Measurements from ENCODE around the gene ALX4.

ALX4 gene

DNA sequence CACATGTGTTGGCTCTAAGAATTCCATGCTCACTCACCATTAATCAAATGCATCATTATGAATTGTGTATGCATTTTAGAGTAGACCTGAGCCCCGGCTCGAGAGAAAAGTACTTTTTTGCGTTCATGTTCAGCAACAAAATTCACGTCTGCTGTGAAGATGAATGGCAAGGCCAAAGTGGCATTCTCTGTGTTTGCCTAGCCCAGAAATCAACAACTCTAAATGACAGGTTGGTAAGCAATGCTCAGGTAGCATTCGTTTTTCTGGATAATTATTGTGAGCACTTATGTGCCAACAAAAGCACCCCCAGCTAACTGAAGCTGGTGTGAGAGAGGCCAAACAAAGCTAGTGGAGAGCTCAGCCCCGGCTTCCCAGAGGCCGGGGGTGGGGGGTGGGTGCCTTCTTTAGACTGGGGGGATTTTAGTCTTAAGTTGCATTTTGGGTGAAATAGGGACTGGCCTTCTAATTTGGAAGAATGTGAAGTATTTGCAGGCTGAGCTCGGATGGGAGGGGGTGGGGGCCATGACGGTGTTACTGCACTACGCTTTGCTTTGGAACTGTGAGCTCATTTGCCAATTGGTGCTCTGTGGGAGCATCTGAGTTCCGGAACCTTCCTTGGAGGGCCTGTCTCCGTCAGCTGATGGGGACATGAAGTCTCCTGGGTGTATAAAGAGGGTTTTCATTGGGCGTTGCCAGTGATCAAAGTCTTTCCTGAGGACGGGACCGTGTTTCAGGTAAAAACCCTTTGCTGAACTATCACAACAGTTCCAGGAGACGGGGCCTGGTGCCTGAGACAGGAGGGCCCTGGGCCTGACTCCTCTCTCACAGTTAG lies 29.0 kb upstream of the ALX4 start:
- no peak for TF ChIP-seq CTCF (IDR thresholded peaks at IDR 0.05; ENCODE audit: low read depth, low read length)
- no peak overlapping the region for H3K4me3 ChIP-seq (replicated peaks in 1 of 2; ENCODE audit: low read depth in 2 of 2, low read length in 2 of 2)
- DNase-seq (ENCODE audit: low read depth in 2 of 2) = no peak

DNA sequence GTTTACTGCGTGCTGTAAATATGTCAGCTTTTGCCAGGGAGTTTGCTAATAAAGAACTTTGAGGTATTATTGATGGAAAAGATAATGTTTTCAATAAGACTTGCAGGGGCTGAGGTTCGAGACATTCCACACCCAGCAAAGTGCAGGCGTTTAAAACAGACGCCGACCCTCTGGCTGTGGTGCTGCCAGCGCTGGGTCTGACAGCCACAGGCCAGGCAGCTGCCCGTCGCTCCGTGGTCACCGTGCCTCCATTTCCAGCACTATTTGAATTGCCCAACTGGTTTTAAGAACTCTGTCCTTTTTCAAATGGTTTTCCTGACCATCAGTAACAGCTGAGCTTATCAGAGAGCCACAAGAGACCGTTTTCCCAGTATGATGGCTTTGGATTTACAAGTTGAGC lies 28.1 kb upstream of the ALX4 start:
- H3K4me3 ChIP-seq (replicated peaks in 1 of 2; ENCODE audit: low read depth in 2 of 2, low read length in 2 of 2) = no peak overlapping the region
- no peak for DNase-seq (ENCODE audit: low read depth in 2 of 2)
- no peak for TF ChIP-seq CTCF (IDR thresholded peaks at IDR 0.05; ENCODE audit: low read depth, low read length)

- DNase-seq (ENCODE audit: low read depth in 2 of 2) = no peak
- no peak overlapping the region for H3K4me3 ChIP-seq (replicated peaks in 1 of 2; ENCODE audit: low read depth in 2 of 2, low read length in 2 of 2)
- no peak for TF ChIP-seq CTCF (IDR thresholded peaks at IDR 0.05; ENCODE audit: low read depth, low read length)
These were observed 26.0 kb upstream of the ALX4 start for GRCh38 chr11:44335919-44336318.

- no peak for DNase-seq (ENCODE audit: low read depth in 2 of 2)
- H3K4me3 ChIP-seq (replicated peaks in 1 of 2; ENCODE audit: low read depth in 2 of 2, low read length in 2 of 2) = no peak overlapping the region
- no peak for TF ChIP-seq CTCF (IDR thresholded peaks at IDR 0.05; ENCODE audit: low read depth, low read length)
These were observed 25.3 kb upstream of the ALX4 start for GRCh38 chr11:44335052-44335760.

DNA sequence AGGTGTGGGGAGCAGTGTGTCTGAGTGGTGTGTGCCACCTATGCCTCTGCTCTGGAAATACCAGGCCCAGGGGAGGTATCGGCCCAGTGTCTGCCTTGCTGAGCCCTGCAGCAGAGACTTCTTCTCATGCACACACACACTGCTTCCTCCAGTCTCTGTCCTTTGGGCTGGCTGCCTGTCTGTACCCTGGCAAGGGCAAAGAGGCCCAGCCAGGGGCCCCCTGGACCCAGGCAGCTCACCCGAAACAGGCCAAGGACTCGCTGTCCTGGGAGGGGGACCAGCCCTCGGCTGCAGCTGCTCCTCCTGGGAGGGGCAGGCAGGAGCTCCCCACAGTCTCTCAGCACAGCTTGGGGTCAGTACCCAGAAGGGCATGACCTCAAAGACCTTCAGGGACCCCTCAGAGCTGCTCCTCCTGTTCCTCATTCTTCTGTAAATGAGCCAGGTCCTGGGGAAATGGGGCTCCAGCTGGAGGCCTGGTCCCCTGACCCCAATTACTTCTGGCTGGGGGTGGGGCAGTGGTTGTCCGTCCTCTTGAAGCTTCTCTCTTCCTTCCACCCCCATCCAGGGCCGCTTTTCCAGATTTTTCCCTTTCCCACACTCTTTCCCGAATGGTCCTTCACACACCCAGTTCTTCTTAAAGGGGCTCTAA lies 24.5 kb upstream of the ALX4 start:
- no peak overlapping the region for H3K4me3 ChIP-seq (replicated peaks in 1 of 2; ENCODE audit: low read depth in 2 of 2, low read length in 2 of 2)
- no peak for TF ChIP-seq CTCF (IDR thresholded peaks at IDR 0.05; ENCODE audit: low read depth, low read length)
- no peak for DNase-seq (ENCODE audit: low read depth in 2 of 2)

DNA sequence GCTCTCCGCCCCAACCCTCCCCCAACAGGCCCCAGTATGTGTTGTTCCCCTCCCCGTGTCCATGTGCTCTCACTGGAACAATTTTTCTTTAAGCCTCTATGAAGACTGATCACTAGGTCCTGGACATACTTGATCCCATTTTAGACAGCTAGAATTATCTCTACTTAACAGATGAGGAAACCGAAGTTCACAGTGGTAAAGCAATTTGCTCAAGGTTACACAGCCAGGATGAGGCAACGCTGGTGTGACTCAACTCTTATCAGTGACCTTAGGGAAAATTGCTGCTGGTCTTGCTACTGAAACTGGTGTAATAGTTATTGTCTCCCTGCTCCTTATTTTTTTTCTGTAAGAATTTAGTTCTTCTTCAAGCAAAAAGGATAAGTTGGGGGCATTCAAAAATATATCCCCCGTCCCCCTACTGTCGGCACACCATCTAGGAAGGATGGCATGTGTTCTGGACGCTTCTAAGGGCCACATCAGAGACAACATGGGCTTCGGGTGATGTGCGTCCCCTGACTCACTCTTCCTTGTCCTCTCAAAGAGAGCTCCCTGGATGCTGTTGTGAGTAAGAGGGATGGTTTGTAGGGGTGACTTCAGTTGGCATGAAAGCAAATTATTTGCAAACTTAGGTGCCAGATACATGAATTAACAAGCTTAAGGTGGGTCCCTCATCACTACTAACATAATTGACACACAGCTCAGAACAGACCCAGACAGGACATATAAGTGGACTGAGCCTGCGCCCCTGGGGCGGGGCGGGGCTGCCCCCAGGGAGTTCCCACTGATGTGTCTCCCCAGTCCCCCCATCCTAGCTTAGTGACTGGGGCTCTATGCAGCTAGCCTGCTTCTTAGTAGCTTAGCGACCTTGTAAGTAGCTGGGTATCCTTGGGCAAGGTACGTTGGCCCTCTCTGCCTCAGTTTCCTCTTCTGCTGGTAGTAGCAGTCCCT lies 23.6 kb upstream of the ALX4 start:
- DNase-seq (ENCODE audit: low read depth in 2 of 2) = peak; percentile 55 to 61
- no peak overlapping the region for H3K4me3 ChIP-seq (replicated peaks in 1 of 2; ENCODE audit: low read depth in 2 of 2, low read length in 2 of 2)
- no peak for TF ChIP-seq CTCF (IDR thresholded peaks at IDR 0.05; ENCODE audit: low read depth, low read length)
